Umbilical cord (tissue), 2 donors: ENCODE results near the gene EIPR1. TPM values are rescaled to one million over a fixed set of nuclear protein-coding genes. Genes with fewer than 3 reads are reported as not detected.
"Not testable (repeated sequence)": the region's sequence is repeated elsewhere in the genome, so short reads cannot be mapped to it uniquely, and the experiment has no call there.

Source experiments
- DNase-seq: peaks from one replicate; pipeline ENCODE4 v3.0.0-alpha.2; 2015; ENCODE audit warnings: low spot score
- total RNA-seq: library from RNA; depleted of rRNA; stranded (reverse); fragments of >200 nt; gene quantifications from one replicate; pipeline ENCODE4 v1.2.3, GENCODE V29; 2014; ENCODE audit warnings: low replicate concordance; ENCODE audit not compliant: insufficient read depth

The EIPR1 gene
- total RNA-seq, 1 donor from 2014 or later: 14.2 TPM

GRCh38 chr2:3195641-3196476, 181.8 kb downstream of the EIPR1 start:
- no peak for DNase-seq

- no peak for DNase-seq
Observed at GRCh38 chr2:3194828-3195227, 182.8 kb downstream of the EIPR1 start.

- DNase-seq: no peak
Observed at GRCh38 chr2:3193443-3194330, 183.9 kb downstream of the EIPR1 start.

GRCh38 chr2:3192920-3193319, 184.7 kb downstream of the EIPR1 start:
- no peak for DNase-seq

- DNase-seq: no peak
Observed at GRCh38 chr2:3192281-3192818, 185.3 kb downstream of the EIPR1 start.

GRCh38 chr2:3189961-3190360, 187.7 kb downstream of the EIPR1 start:
- no peak for DNase-seq

GRCh38 chr2:3189076-3189591, 188.5 kb downstream of the EIPR1 start:
- DNase-seq: no peak

- no peak for DNase-seq
Observed at GRCh38 chr2:3188405-3188946, 189.1 kb downstream of the EIPR1 start.

- no peak for DNase-seq
Observed at GRCh38 chr2:3187467-3187866, 190.2 kb downstream of the EIPR1 start.

GRCh38 chr2:3186766-3187165, 190.9 kb downstream of the EIPR1 start:
- DNase-seq: no peak

GRCh38 chr2:3185910-3186309, 191.7 kb downstream of the EIPR1 start:
- no peak for DNase-seq

GRCh38 chr2:3185256-3185655, 192.4 kb downstream of the EIPR1 start:
- no peak for DNase-seq

- DNase-seq: no peak
Observed at GRCh38 chr2:3184167-3184566, 193.5 kb downstream of the EIPR1 start.

- DNase-seq: no peak
Observed at GRCh38 chr2:3183766-3184165, 193.9 kb downstream of the EIPR1 start.

- DNase-seq: no peak
Observed at GRCh38 chr2:3182848-3183247, 194.8 kb downstream of the EIPR1 start.

- DNase-seq: no peak
Observed at GRCh38 chr2:3181416-3182010, 196.1 kb downstream of the EIPR1 start.

GRCh38 chr2:3180909-3181221, 196.8 kb downstream of the EIPR1 start:
- not testable (repeated sequence) for DNase-seq

GRCh38 chr2:3180082-3180908, 197.3 kb downstream of the EIPR1 start:
- no peak for DNase-seq

GRCh38 chr2:3179626-3180025, 198.0 kb downstream of the EIPR1 start:
- no peak for DNase-seq

- no peak for DNase-seq
Observed at GRCh38 chr2:3179208-3179607, 198.4 kb downstream of the EIPR1 start.

- no peak for DNase-seq
Observed at GRCh38 chr2:3178578-3179031, 199.0 kb downstream of the EIPR1 start.
